ENCODE measurements around the gene DDR2.
"Not testable (repeated sequence)": the region's sequence is repeated elsewhere in the genome, so short reads cannot be mapped to it uniquely, and the experiment has no call there.

The DDR2 gene

GRCh38 chr1:162727493-162727892, 95.2 kb downstream of the DDR2 start:
- DNase-seq = not testable (repeated sequence)

GRCh38 chr1:162728573-162728972, 96.3 kb downstream of the DDR2 start:
- DNase-seq = no peak

GRCh38 chr1:162729195-162729774, 97.0 kb downstream of the DDR2 start:
- DNase-seq = not testable (repeated sequence)

DNA sequence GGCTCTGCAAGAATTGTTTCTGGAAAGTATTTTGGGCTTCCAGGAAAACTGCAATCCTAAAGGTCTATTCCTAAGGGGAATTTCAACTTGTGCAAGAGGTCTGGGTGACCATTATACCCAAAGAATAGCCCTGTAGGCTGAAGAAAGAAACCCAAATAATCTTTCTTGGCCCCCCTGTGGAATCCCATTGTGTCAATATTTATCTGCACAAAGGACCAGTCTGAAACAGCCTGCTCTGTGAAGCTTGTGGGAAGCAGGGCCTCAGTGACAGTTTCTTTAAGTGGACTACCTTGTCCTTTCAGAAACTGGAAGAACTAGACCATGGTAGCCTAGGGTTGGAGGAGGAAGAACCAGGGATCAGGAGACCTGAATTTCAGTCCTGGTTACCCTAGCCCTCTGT, 99.8 kb downstream of the DDR2 start:
- DNase-seq = no peak

GRCh38 chr1:162732566-162733335, 100.5 kb downstream of the DDR2 start:
- DNase-seq = no peak

DNA sequence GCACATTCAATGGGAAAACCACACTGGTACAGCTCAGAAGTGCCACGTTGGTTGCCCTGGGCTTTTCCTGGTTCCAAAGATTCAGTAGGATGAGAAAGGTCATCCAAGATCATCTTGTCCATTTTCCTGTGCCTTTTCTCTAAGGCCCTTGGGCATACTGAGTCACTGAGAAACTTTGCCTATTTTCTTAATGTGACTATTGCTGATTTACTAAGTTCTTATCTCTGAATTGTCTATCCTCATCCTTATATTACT, 101.0 kb downstream of the DDR2 start:
- no peak for DNase-seq

DNA sequence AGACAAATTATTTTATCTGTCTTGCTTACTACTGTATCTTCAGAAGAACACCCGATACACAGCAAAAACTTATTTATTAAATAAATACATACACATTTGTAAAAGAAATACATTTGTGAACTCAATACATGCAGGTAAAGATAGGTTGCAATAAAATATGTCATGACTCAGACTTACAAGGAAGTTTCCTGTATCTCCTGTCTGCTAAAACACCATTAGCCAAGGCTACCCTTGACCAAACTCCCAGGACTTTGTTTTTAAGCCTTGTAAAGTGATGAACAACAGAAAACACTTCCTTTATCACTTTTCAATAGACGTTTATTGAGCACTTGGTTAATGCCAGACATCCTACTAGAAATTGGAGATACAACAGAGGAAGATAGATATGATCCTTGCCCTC, 101.8 kb downstream of the DDR2 start:
- DNase-seq = no peak

DNA sequence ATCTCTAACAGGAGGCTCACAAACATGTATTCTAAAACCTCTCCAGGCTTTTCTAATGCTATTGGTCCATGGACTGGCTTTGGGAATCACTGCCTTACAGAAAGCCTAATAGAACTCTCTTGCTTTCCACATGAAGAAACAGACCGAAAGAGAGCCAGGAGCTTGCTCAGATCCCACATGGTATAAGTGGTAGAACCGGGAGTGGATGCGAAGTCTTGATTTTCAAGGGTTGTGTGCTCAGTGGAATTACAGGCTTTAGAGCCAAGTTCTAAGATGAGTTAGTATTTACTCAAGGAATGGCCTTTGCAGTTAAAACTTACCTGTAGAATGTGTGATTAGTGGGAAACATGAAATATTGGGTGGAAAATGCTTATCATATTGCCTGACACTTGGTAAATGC, 103.9 kb downstream of the DDR2 start:
- no peak for DNase-seq

DNA sequence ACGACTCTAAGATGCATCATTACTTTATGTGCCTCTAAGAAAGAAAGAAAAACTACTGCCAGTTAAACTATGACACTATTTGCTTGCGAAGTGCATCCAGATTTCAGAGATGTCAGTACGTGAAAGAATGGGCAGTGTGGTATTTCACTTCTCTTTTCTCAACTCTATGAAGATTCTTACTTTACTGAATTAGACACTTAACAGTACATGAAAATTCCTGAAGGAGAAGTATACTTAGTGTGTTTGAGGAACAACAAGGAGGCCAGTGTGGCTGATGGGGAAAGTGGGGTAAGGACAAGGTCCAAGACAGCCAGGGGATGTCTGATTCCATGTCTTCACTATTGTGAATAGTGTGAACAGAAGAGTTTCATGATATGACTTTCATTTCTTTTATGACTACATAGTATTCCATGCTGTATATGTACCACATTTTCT, 104.4 kb downstream of the DDR2 start:
- DNase-seq = no peak

DNA sequence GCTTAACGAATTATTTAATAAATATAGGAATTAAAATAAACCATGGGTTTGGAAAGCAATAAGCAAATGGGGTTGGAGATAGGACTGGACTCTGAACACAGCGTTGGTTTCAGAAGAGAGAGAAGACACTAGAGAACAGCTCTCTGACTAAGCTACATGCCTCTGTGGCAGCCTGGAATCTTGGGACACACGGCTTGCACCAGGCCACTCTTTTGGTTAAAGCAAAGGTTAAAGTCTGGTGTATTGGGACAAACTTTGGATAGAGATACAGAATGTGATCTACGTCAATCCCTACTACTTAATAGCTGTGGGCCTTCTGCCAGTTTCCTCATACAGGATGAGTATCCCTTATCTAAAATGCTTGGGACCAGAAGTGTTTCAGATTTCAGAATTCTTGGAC, 108.5 kb downstream of the DDR2 start:
- DNase-seq = no peak

DNA sequence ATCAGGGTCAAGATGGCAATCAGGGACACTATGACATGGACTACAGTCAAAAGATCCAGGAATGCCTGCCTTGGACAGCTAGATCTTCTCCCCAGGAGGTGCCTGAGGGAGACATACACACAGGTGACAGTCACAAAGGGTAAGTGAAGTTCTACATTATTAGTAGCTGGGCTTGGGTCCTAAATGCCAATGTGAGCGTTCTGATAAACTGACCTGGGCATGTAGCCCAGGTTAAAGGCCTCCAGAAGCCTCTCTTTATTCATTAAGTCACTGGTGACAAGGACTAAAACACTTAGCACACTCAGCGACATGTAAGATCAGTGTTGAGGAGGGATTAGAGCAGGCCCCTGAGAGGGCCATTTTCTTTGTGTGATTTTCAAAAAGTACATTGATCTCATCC, 109.3 kb downstream of the DDR2 start:
- DNase-seq = no peak

DNA sequence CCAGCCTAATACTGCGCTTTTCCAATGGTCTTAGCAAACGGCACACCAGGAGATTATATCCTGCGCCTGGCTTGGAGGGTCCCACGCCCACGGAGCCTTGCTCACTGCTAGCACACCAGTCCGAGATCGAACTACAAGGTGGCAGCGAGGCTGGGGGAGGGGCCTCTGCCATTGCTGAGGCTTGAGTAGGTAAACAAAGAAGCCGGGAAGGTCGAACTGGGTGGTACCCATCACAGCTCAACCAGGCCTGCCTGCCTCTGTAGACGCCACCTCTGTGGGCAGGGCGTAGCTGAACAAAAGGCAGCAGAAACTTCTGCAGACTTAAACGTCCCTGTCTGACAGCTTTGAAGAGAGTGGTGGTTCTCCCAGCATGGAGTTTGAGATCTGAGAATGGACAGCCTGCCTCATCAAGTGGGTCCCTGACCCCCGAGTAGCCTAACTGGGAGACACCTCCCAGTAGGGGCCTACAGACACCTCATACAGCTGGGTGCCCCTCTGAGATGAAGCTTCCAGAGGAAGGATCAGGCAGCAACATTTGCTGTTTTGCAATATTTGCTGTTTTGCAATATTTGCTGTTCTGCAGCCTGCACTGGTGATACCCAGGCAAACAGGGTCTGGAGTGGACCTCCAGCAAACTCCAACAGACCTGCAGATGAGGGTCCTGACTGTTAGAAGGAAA, 114.1 kb downstream of the DDR2 start:
- not testable (repeated sequence) for DNase-seq

DNA sequence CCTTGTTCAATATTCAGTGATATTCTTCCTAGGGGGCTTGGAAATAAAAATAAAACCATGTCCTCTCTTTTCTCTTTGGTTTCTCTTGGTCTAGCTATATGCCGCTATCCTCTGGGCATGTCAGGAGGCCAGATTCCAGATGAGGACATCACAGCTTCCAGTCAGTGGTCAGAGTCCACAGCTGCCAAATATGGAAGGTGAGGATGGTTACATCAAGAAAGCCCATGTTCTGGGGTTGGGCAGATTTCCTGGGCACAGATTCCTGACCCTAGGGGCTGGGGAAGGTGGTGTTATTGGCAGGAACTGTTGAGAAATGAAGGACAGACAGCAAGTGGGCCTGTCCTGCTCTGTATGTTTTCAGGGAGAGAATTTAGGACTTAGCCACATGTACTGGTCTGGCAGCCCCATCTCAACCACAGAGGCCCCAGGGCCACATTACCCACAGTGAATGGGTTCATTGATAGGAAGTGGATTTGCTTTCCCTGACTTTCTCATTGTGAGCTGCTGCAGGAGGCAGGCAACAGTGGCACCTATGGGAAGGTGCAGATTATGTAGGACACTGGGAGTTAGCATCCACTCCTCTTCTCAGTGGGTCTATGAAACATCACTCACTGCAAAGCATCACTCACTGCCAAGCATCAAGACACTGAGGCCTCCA, 120.9 kb downstream of the DDR2 start:
- DNase-seq = no peak

DNA sequence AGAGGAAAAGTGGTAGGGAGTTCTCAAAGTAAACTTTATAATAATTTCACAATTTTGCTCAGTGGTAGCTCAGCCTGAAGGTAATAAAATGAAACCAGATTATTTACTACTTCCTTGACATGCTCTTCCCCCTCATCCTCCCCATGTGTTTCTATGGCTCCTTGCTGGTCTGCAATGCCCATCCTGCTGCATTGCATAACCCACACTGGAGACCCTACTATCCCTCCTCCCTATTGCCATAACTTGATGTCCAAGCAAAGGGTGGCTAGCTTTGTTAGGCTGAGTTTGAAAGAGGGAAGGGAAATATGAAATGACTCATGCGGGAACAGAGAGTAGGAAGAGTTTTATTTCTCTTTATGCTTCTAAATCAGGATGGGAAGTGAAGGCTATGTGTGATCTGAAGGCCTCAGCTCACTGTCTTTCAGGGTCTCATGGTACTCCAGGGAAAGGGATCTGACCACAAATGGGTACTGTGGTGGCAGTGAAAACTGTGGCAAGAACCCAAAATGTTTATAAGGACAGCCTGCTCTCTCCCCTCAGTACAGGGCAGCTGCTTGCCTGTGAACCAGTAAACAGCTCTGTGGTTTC, 121.8 kb downstream of the DDR2 start:
- DNase-seq = no peak

DNA sequence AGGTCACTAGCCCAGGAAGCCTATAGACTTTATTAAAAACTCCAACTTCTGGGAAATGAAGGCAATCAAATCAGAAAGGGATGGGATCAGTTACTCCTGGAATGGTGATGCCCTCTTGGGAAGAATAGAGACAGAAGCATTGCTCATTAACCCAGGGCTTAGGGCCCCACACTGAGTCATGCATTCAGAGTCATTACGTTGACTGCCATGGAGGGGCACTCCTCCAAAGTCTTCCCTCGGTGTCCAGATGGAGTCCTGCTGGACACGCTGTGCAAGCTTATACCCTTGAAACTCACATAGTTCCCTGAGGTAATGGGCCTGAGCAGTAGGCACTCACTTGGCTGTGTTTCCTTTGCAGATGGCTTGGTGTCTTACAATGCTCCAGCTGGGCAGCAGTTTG, 123.0 kb downstream of the DDR2 start:
- no peak for DNase-seq

- no peak for DNase-seq
Observed at GRCh38 chr1:162756523-162756922, 124.3 kb downstream of the DDR2 start.

- DNase-seq = no peak
Observed at GRCh38 chr1:162757476-162757875, 125.2 kb downstream of the DDR2 start.

GRCh38 chr1:162765788-162766187, 133.5 kb downstream of the DDR2 start:
- DNase-seq = no peak

- peak; percentile 22 for DNase-seq
Observed at GRCh38 chr1:162772571-162773154, 140.4 kb downstream of the DDR2 start.

- DNase-seq = no peak
Observed at GRCh38 chr1:162774007-162774406, 141.7 kb downstream of the DDR2 start.

DNA sequence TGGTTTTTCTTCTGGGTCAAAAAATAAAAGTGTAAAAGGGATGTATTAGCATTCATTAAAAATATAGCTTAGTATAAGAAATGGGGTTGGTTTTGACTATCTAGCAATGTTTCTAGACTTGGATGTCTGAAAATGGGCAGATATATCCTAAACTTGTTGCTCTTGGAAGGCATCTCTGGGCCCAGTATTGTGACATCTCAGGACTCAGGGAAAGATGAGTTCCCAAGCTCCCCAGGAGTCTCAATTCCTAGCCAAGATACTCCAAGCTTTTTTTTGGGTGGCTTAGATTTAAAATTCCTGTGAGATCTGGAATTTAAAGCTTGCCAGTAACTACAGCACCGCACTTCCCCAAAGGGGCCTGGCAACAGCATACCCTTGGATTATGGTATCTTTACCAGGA, 146.8 kb downstream of the DDR2 start:
- no peak for DNase-seq

DNA sequence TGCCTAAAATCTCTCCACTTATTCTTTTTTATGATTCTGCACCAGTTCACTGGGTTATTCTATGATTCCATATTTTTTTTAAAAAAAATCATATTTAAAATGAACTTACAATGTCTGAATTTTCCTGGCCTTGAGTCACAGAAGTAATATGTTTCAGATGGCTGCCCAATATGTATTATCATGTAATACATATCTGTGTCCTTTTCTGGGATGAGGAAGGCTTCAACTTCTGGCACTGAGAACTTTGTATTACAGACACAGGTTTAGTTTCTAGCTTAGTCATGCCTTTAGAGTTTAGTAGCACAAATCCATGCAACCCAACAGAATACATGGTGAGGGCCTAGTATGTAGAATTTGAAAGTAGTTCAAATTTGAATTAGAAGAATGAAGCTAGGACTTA, 150.4 kb downstream of the DDR2 start:
- DNase-seq = no peak

- not testable (repeated sequence) for DNase-seq
Observed at GRCh38 chr1:162784926-162785325, 152.7 kb downstream of the DDR2 start.
